ENCODE results near the gene ZNF668.

The ZNF668 gene

DNA sequence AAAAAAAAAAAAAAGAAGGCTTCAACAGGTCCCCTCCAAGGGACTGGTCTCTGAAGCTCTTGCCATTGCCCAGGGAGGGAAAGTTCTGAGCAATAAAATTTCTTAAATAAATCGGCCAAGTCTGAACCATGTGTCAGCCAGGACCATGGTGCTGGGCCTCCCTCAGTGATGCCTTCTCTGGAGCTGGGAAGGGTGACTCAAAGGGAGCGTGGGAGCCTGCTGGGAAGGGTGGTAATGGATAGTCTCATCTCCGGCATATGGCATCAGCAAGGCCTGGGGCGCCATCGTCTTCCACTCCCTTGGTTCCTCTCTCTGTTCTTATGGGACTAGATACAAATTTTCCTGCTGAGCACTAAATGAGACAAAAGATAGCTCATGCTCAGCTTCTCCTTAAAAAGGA is 18.3 kb upstream of the ZNF668 start:
- peaks cover 6% of the 10 kb centered on the region for H3K36me3 ChIP-seq (ENCODE audit: control insufficient read depth, insufficient read depth, low read length)
- H3K27ac ChIP-seq (ENCODE audit: low read depth, low read length) = no peak overlapping the region
- H3K4me1 ChIP-seq (ENCODE audit: control insufficient read depth, insufficient read depth, low read length) = no peaks in the 10 kb centered on the region
- no peak overlapping the region for H3K9ac ChIP-seq (ENCODE audit: low read length)
- H3K4me3 ChIP-seq (ENCODE audit: low read length) = no peak overlapping the region
- no peaks in the 10 kb centered on the region for H3K27me3 ChIP-seq (ENCODE audit: control insufficient read depth, insufficient read depth, low read length)

DNA sequence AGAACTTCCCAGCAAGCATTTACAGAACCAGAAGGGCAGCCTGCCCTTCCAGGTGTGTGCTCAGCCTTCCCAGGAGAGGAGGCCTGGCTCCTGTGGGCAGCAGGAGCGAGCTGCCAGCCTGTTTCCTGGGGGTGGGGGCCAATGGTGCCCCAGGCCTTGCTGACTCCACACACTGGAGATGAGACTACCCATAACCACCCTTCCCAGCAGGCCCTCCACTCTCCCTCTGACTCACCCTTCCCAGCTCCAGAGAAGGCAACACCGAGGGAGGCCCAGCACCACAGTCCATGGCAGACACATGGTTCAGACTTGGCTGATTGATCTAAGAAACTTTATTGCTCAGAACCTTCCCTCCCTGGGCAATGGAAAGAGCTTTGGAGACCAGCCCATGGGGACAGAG is 16.5 kb upstream of the ZNF668 start:
- H3K4me3 ChIP-seq (ENCODE audit: low read length) = no peak overlapping the region
- H3K9ac ChIP-seq (ENCODE audit: low read length) = no peak overlapping the region
- no peak overlapping the region for H3K27ac ChIP-seq (ENCODE audit: low read depth, low read length)
- H3K27me3 ChIP-seq (ENCODE audit: control insufficient read depth, insufficient read depth, low read length) = no peaks in the 10 kb centered on the region
- no peaks in the 10 kb centered on the region for H3K4me1 ChIP-seq (ENCODE audit: control insufficient read depth, insufficient read depth, low read length)
- peaks cover 9% of the 10 kb centered on the region for H3K36me3 ChIP-seq (ENCODE audit: control insufficient read depth, insufficient read depth, low read length)

DNA sequence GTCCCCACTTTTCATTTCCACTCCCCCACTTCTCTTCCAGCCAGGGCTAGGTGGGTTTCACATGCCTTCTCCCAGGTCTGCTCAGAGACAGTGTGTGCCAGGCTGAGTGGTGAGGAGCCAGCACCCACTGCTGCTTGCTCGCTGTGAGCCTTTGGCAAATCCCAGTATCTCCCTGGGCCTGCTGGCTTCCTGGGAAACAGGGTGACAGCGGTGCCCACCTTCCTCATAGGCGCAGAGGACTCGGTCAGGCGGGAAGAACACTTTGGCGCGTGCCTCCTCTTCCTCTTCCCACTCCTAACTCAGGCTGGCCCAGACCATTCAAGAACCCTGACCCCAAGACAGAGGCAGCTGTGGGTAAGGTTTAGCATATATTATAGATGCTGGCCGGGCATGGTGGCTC is 15.2 kb upstream of the ZNF668 start:
- Histone ChIP-seq H3K27ac (ENCODE audit: low read depth, low read length) (no peak overlapping the region), H3K9ac (ENCODE audit: low read length) (no peak overlapping the region), H3K4me1 (ENCODE audit: control insufficient read depth, insufficient read depth, low read length) (no peaks in the 10 kb centered on the region), H3K4me3 (ENCODE audit: low read length) (no peak overlapping the region), H3K27me3 (ENCODE audit: control insufficient read depth, insufficient read depth, low read length) (no peaks in the 10 kb centered on the region), H3K36me3 (ENCODE audit: control insufficient read depth, insufficient read depth, low read length) (peaks cover 9% of the 10 kb centered on the region)

DNA sequence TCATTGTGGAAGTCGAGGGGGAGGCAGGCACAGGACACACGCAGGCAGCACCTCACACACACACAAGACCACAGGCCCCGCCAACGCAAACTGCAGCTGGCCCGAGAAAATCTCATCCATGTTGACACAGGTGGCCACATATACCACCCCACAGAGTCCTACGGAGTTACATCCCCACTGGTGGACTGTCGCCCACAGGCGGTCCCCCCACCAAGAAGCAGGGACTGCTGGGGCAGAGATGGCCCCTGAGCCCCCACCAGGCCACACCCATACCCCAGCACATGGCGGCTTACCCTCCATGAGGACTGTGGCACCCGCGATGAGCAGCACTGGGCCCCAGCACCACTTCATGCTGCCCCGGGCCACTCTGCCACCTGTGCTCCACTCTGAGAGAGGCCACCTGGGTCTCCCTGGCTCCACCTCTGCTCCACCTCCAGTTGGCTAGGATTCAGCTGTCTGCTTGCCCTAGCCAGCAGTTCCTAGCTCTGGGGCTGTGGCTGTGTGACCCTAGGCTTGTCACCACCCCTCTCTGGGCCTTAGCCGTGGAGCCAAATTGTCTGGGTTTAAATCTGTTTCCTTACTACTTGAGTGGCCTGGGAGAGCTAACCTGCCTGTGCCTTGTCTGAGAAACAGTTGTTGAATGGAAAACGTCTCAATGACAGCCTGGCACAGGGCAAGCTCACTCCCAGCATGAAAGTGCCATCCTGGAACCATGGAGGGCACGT is 14.6 kb upstream of the ZNF668 start, which contains the start of gene PRSS53:
Gene PRSS53, minus strand, starts transcription at position 485 of the 725 bp plus-strand sequence. Its CDS starts 134 bp downstream, at position 351.
- no peaks in the 10 kb centered on the region for H3K27me3 ChIP-seq (ENCODE audit: control insufficient read depth, insufficient read depth, low read length)
- peaks cover 14% of the 10 kb centered on the region for H3K36me3 ChIP-seq (ENCODE audit: control insufficient read depth, insufficient read depth, low read length)
- H3K4me3 ChIP-seq (ENCODE audit: low read length) = no peak within 1 kb of the TSS
- H3K9ac ChIP-seq (ENCODE audit: low read length) = no peak within 1 kb of the TSS
- H3K4me1 ChIP-seq (ENCODE audit: control insufficient read depth, insufficient read depth, low read length) = no peaks in the 10 kb centered on the region
- H3K27ac ChIP-seq (ENCODE audit: low read depth, low read length) = no peak within 1 kb of the TSS

DNA sequence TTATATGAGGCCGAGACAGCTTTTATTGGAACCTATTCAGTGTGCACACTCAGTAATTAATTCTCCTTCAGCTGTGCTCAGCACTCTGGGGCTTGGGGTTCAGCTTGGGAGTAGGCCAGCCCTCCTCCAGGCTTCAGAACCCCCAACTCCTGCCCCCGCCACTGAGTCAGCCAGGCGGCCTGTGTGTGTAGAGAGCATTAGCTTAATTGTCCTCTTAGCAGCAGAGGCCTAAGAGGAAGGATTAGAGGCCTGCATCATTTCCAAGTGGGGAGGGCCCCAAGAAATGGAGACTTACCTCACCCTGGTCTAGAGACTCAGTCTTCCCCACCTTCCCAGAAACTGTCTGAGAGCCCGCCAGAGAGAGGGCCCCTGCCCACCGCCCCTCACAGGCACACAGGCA is 13.9 kb upstream of the ZNF668 start:
- H3K4me1 ChIP-seq (ENCODE audit: control insufficient read depth, insufficient read depth, low read length) = no peaks in the 10 kb centered on the region
- no peak overlapping the region for H3K4me3 ChIP-seq (ENCODE audit: low read length)
- peaks cover 14% of the 10 kb centered on the region for H3K36me3 ChIP-seq (ENCODE audit: control insufficient read depth, insufficient read depth, low read length)
- no peaks in the 10 kb centered on the region for H3K27me3 ChIP-seq (ENCODE audit: control insufficient read depth, insufficient read depth, low read length)
- no peak overlapping the region for H3K27ac ChIP-seq (ENCODE audit: low read depth, low read length)
- no peak overlapping the region for H3K9ac ChIP-seq (ENCODE audit: low read length)

DNA sequence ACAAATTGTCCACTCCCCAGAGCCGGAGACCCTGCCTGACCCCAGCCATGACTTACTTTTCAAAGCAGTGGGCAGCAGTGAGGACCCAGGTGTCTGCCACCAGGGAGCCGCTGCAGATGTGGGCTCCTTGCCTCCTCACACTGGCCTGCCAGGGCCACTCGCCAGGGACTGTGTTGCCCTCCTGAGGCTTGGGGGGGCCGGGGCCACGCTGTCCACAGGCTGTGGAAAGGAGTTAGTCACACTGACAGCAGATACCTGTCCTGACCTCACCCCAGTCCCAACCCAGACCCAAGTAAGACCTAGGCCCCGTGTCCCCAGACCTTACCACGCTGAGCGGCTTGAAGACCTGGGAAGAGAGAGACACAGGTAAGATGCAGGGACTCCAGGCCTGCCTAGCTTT is 13.4 kb upstream of the ZNF668 start:
- Histone ChIP-seq H3K4me1 (ENCODE audit: control insufficient read depth, insufficient read depth, low read length) (no peaks in the 10 kb centered on the region), H3K36me3 (ENCODE audit: control insufficient read depth, insufficient read depth, low read length) (peaks cover 14% of the 10 kb centered on the region), H3K9ac (ENCODE audit: low read length) (no peak overlapping the region), H3K27ac (ENCODE audit: low read depth, low read length) (no peak overlapping the region), H3K4me3 (ENCODE audit: low read length) (no peak overlapping the region), H3K27me3 (ENCODE audit: control insufficient read depth, insufficient read depth, low read length) (no peaks in the 10 kb centered on the region)

DNA sequence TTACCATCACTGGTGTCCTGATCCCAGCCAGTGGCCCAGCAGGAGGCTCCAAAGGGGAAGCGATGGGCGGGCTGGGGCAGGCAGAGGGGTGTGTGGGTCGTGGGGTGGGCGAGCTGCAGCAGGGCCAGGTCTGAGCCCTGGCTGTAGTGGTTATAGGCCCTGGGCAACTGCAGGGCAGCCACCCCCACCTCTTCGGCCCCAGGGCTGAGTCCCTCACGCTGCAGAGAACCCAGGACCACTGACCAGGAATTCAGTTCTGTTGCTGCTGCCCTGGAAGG is 12.5 kb upstream of the ZNF668 start:
- Histone ChIP-seq H3K36me3 (ENCODE audit: control insufficient read depth, insufficient read depth, low read length) (peaks cover 14% of the 10 kb centered on the region), H3K9ac (ENCODE audit: low read length) (no peak overlapping the region), H3K27me3 (ENCODE audit: control insufficient read depth, insufficient read depth, low read length) (no peaks in the 10 kb centered on the region), H3K4me1 (ENCODE audit: control insufficient read depth, insufficient read depth, low read length) (no peaks in the 10 kb centered on the region), H3K27ac (ENCODE audit: low read depth, low read length) (no peak overlapping the region), H3K4me3 (ENCODE audit: low read length) (no peak overlapping the region)

DNA sequence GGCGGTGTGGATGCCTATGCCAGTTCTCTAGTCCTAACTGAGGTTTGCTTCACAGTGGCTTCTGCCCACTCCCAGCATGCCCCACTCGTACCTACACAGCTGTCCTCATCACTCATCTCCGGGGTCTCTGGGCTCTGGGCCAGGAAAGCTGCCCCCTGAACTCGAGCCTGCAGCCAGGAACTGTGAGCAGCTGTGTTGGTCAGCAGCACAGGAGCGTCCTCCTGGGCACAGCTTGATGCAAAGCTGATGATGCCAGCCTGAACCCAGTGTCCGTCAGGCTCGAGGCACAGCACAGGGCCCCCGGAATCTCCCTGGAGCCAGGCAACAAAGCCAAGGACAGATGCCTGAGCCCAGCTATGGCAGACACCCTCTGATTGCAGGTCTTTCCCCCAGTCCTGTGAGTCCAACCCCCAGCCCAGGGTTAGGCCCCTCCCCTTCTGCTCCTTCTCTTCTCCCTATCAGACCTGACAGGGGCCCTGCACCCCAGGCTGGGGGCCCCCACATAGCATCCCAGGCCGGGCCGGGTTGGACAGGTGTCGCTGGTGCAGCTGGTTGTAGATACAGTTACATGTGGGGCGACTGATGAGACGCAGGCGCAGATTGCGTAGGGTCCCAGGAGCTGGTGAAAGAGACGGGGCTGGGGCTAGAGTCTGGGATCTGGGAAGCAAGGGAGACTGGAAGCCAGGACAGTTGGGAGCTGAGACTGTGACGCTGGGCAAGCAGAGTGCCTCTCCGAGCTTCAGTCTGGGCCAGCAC is 12.0 kb upstream of the ZNF668 start:
- no peak overlapping the region for H3K27ac ChIP-seq (ENCODE audit: low read depth, low read length)
- no peaks in the 10 kb centered on the region for H3K27me3 ChIP-seq (ENCODE audit: control insufficient read depth, insufficient read depth, low read length)
- H3K9ac ChIP-seq (ENCODE audit: low read length) = no peak overlapping the region
- no peak overlapping the region for H3K4me3 ChIP-seq (ENCODE audit: low read length)
- peaks cover 15% of the 10 kb centered on the region for H3K36me3 ChIP-seq (ENCODE audit: control insufficient read depth, insufficient read depth, low read length)
- no peaks in the 10 kb centered on the region for H3K4me1 ChIP-seq (ENCODE audit: control insufficient read depth, insufficient read depth, low read length)

DNA sequence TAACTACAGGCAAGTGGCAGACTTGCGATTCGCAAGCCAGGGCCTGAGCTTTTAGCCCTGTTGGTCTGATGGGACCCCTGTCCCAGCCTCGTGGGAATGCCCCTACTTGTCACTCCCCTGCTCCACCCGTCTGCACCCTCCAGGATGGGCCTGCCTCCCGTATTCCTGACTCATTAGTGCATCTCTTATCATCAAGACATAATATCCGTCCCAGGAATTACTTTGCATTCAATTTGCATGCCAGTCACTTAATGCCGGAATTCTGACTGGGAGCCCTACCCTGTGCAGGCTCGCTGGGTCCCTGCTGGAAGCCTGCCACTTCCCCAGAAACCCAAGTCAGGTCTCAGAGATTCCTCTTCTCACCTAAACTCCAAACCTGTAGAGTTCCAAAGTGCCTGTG is 11.4 kb upstream of the ZNF668 start:
- Histone ChIP-seq H3K4me1 (ENCODE audit: control insufficient read depth, insufficient read depth, low read length) (no peaks in the 10 kb centered on the region), H3K27me3 (ENCODE audit: control insufficient read depth, insufficient read depth, low read length) (no peaks in the 10 kb centered on the region), H3K4me3 (ENCODE audit: low read length) (no peak overlapping the region), H3K36me3 (ENCODE audit: control insufficient read depth, insufficient read depth, low read length) (peaks cover 16% of the 10 kb centered on the region), H3K27ac (ENCODE audit: low read depth, low read length) (no peak overlapping the region), H3K9ac (ENCODE audit: low read length) (no peak overlapping the region)

DNA sequence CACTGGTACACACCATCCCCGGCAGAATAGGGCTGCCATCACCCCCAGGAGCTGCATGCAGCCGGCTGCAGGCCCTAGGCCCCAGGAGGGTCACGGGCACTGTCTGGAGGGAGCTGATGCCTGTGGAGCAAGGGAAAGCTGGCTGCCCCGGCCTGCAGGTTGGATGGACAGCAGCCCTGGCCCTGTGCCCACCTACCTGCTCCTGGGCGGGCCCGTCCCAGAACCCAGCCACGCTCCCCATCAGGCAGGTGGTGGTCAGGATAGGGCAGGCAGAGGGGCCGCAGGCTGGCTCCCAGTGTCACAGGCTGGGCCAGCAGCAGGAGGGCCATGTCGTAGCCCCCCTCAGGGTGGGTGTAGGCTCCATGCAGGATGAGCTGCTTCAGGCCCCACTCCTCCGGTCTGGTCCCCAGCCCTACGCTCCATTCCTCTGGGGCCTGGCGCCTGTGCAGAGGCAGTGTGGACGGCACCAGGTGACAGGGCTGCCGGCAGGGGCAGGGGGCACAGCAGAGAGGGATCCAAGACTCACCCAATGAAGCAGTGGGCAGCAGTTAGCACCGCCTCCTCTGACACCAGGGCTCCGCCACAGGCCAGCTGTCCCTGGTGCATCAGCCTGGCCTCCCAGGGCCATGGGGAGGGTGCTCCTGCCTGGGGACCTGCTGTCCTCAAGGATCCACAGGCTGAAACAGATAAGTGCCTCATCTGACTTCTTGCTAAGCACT is 10.7 kb upstream of the ZNF668 start:
- Histone ChIP-seq H3K36me3 (ENCODE audit: control insufficient read depth, insufficient read depth, low read length) (peaks cover 21% of the 10 kb centered on the region), H3K27me3 (ENCODE audit: control insufficient read depth, insufficient read depth, low read length) (no peaks in the 10 kb centered on the region), H3K4me3 (ENCODE audit: low read length) (no peak overlapping the region)

DNA sequence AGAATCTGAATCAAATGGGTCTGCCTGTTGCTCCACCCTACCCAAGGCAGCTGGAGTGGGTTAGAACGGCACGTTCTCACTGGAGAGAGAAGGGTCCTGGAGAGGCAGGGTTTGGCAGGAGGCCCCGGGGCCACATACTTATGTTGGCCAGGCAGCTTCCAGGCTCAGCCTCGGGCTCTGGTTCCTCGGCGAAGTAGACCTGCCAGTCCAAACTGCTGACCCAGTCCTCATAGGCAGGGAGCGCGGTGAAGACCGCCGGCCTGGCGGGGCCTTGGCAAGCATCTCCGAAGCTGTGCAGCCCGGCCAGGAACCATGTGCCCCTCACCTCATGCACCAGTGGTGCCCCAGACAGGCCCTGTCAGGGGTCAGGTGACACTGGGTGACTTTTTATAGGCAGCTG is 9.9 kb upstream of the ZNF668 start:
- Histone ChIP-seq H3K4me1 (ENCODE audit: control insufficient read depth, insufficient read depth, low read length) (no peaks in the 10 kb centered on the region), H3K4me3 (ENCODE audit: low read length) (no peak overlapping the region), H3K36me3 (ENCODE audit: control insufficient read depth, insufficient read depth, low read length) (peaks cover 28% of the 10 kb centered on the region), H3K27me3 (ENCODE audit: control insufficient read depth, insufficient read depth, low read length) (no peaks in the 10 kb centered on the region), H3K9ac (ENCODE audit: low read length) (no peak overlapping the region), H3K27ac (ENCODE audit: low read depth, low read length) (no peak overlapping the region)

More for the DNA sequence above, 10.7 kb upstream of the ZNF668 start:
- Histone ChIP-seq H3K4me1 (ENCODE audit: control insufficient read depth, insufficient read depth, low read length) (no peaks in the 10 kb centered on the region), H3K27ac (ENCODE audit: low read depth, low read length) (no peak overlapping the region), H3K9ac (ENCODE audit: low read length) (no peak overlapping the region)

DNA sequence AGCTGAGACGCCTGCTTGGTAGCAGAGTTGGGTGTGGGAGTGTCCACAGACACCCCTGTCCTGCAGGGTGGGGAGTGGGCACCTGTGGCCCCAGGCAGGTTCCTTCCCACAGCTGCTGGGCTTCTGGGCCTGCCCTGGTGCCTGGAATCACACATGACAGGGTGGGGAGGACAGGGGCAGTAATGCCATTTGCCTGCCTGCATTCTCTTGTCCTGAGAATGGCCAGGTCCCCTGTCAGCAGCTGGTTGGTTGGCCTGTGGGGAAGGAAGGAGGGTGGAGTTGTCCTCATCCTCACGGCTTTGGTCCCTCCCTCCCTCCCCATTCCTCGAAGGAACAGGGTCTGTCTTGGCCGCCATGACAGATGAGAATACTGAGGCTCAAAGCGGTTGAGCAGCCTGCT is 9.5 kb upstream of the ZNF668 start:
- H3K4me1 ChIP-seq (ENCODE audit: control insufficient read depth, insufficient read depth, low read length) = no peaks in the 10 kb centered on the region
- H3K36me3 ChIP-seq (ENCODE audit: control insufficient read depth, insufficient read depth, low read length) = peaks cover 33% of the 10 kb centered on the region
- no peak overlapping the region for H3K27ac ChIP-seq (ENCODE audit: low read depth, low read length)
- no peak overlapping the region for H3K4me3 ChIP-seq (ENCODE audit: low read length)
- no peak overlapping the region for H3K9ac ChIP-seq (ENCODE audit: low read length)
- H3K27me3 ChIP-seq (ENCODE audit: control insufficient read depth, insufficient read depth, low read length) = no peaks in the 10 kb centered on the region
